GM21381 (cell line): ENCODE measurements around the gene CLTC.
"Not testable (repeated sequence)": the region's sequence is repeated elsewhere in the genome, so short reads cannot be mapped to it uniquely, and the experiment has no call there.

Source experiments
- ATAC-seq: cut with Tn5 transposase; IDR thresholded peaks from one replicate; pipeline ENCODE4 v1.9.1; 2021; ENCODE audit warnings: mild to moderate bottlenecking, moderate library complexity; ENCODE audit not compliant: unreplicated experiment

CLTC gene

DNA sequence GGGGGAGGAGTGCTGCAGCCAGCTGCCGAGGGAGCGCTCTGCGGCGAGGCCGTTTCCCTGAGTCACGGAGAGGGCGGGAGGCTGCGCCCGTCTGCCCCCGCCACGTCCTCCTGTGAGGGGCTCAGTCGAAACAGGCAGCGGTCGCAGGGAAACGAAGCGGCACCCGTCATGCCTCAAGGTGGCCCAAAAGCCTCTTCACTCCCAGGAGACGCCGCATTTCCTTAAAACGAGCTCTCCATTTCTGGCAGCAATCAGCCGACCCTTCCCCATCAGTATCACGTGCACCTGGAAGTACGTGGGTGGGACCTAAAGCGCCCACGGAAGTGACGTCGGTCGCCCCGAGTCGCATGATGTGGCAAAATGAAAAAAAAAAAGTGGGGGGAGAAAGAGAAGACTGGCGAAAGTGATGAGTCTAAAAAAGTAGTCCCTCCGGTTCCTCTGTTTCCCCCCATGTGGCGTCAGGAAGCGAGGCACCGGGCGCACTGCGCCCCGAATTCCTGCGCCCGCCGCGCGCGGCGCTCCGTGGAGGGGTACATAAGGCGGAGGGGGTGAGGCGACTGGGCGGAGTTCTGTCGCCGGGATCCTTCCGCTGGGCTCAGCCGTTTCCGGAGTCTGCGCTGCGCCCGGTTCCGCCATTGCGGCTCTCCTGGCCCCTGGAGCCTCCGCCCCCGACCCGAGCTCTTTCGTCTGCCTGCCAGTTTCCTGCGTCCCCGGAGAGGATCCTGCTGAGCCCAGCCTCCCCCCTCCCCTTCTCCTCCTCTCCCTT, at the start of gene CLTC:
CLTC (plus strand) TSS at position 598 of the 766 bp plus-strand sequence. CDS start 237 bp downstream, outside the sequence.
- ATAC-seq: peak; percentile 78

DNA sequence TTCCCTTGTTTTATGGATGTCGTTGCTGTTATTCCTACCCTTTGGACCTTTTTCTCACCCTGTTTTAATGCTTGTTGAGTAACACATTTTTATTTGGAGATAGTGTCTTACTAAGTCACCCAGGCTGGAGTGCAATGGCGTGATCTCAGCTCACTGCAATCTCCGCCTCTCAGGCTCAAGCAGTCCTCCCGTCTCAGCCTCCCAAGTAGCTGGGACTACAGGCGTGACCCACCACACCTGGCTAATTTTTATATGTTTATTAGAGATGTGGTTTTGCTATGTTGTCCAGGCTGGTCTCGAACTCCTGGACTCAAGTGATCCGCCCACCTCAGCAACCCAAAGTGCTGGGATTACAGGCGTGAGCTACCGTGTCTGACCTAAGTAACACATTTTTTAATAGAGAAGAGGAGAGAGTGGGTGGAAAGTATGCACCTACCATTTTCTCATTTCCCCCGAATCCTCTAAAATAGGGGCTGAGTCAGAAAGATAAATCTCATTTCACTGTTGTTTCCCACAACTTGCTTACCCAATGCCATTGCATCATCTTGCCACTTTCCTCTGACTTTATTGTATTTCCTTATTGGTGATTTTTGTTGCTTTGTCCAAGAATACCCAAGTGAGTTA, 47.3 kb upstream of the CLTC start:
- no peak for ATAC-seq

GRCh38 chr17:59584168-59584567, 35.5 kb upstream of the CLTC start:
- not testable (repeated sequence) for ATAC-seq

DNA sequence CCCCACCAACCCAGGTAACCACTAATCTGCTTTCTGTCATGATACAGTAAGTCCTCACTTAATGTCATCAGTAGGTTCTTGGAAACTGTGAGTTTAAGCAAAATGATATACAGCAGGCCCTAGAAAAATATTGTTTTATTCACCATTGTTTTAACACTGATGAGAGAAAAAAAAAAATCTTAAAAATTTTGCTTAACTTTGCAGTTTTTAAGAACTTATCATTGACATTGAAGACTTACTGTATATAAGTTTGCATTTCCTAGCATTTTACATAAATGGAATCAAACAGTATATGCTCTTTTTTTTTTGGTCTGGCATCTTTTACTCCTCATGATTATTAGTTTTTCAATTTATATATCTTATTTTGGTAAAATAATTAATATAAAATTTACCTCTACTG, 19.5 kb upstream of the CLTC start:
- no peak for ATAC-seq

- no peak for ATAC-seq
These were observed 18.6 kb upstream of the CLTC start for GRCh38 chr17:59601130-59601529.

- no peak for ATAC-seq
These were observed 12.6 kb upstream of the CLTC start for GRCh38 chr17:59607061-59607460.

DNA sequence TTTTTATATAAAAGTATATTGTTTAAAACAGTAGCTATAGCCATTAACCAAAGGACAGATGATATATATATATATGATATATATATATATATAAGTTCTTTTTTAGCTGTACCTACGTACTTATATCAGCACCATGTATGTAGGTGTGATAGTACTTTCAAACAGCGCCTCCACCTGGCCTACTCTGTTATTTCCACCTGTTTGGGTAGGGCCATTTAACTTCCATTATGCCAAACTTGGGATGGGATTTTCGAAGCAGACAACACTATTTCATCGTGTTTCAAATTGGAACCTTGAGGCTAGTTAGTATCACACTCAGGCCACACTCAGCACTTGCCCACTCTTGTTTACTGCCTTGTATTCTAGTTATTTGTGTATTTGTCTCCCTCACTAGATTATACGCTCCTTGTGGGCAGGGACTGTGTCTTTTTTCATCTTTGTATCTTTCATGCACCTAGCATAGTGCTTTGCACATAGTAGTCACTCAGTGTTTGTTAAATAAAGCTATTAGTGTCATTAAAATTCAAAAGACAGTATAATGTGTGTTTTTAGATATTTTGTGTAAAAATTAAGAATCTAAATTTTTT, 11.8 kb upstream of the CLTC start:
- no peak for ATAC-seq

- no peak for ATAC-seq
These were observed 8.2 kb upstream of the CLTC start for GRCh38 chr17:59611503-59611902.

DNA sequence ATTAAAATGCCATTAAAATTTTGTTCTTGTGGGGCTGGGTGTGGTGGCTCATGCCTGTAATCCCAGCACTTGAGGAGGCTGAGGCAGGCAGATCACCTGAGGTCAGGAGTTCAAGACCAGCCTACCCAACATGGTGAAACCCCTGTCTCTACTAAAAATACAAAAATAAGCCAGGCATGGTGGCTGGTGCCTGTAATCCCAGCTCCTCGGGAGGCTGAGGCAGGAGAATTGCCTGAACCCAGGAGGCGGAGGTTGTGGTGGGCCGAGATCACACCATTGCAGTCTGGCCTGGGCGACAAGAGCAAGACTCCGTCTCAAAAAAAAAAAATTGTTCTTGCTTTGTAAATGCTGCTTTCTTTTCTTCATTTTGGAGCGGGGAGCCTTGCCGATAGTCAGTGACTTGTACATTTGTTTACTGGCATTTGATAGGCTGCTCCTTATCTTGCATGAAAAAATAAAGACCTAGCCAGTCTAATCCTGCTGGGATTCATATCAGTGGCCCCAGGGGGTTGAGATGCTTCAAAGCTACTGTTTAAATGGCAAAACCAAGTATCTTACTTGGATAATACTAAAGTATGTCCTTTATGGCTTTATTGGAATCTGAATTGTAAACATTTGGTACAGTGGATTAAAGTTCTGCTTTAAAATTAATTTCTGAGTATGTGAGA, 3.3 kb upstream of the CLTC start:
- no peak for ATAC-seq

DNA sequence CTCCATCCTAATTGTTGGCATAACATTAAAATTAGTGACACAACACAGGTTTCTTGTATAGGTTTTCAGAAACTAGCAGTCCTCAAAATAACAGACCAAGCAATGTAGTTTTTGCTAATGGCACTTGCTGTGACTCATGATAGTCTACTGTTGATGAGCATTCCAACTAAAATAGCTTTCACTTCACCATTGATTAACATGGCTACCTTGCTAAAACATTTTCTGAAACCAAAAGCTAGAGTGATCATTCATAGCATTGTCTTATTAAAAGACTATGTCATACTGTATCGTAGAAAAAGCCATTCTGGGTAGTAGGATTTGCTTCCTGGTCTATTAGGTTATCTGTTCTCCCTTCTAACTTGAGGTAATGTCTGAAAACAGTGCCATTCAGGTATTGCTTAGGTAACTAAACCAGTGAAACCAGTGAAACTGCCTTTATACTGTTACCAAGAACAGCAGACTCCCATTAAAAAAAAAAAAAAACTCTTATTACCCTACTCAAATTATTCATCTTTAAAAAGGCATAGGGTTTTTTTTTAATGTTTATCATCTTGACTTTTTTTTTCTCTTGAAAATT, 2.5 kb upstream of the CLTC start:
- ATAC-seq: no peak

DNA sequence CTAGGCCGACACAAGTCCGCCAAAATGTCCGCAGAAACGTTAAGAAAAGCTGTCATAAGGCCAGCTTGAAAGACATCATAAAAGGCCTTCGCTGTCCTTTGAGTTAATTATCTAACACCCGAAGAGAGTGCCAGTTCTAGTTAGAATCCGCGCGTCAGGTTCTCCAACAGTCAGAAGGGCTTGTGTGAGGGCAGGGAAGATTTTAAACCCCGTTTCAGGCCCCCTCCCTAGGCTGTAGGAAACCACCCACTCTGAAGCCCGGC, 729 bp upstream of the CLTC start:
- no peak for ATAC-seq

GRCh38 chr17:59620064-59620359, 317 bp downstream of the CLTC start:
- no peak for ATAC-seq

- no peak for ATAC-seq
These were observed 994 bp downstream of the CLTC start for GRCh38 chr17:59620518-59621259.

GRCh38 chr17:59621771-59622170, 2.1 kb downstream of the CLTC start:
- no peak for ATAC-seq

DNA sequence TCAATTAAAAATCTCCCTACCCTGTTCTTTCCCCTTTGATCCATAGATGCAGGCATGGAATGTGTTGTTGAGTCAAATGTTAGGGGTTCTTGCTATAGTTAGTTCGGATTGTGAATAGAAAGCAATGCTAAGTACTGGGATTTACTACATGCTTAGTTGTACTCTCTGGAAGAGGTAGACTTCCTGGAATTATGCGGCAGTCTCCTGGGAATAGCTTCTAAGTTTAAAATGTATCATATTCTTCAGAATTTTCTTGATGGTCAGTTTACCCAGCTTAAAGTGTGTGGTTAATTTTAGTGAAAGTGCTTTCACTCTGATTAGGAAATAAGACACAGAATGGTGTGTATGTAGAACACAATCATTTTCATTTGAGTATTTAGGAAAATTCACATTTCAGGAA, 3.5 kb downstream of the CLTC start:
- no peak for ATAC-seq

- no peak for ATAC-seq
These were observed 7.1 kb downstream of the CLTC start for GRCh38 chr17:59626756-59627155.

DNA sequence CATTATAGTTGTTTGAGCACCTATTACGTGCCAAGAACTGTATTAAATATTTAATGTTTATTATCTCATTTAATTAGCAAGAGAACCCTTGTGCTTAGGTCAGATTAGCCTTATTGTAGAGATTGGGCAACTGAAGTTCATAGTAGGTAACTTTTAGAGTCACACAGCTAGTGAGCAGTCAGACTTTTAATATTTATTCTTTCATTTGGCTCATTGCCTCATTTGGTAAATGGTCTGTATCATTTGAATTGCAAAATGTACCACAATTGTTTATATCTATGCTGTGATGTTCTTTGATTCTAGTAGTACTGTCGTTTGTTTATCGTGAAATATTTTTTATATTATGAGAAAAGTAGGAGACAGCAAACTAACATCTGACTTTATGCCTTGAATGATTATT, 7.6 kb downstream of the CLTC start:
- no peak for ATAC-seq

- no peak for ATAC-seq
These were observed 8.1 kb downstream of the CLTC start for GRCh38 chr17:59627770-59628171.

DNA sequence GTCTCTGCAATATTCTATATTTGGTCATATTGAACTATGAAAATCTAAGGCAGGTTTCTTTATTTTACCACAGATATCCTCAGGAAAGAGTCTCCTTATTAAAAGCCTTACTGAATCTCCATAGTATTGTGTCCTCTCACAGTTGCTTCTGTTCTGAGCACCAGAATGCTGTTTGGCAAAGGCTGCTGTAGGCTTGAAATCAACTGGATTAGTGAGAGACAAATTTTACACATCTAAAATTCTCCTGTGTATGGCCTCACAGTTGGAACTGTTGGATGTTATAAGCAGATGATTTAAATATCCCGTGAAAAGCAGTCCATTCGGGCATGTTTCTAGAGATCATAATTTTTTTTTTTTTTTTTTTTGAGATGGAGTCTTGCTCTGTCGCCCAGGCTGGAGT, 9.5 kb downstream of the CLTC start:
- ATAC-seq: no peak

GRCh38 chr17:59631276-59631675, 11.6 kb downstream of the CLTC start:
- ATAC-seq: no peak

DNA sequence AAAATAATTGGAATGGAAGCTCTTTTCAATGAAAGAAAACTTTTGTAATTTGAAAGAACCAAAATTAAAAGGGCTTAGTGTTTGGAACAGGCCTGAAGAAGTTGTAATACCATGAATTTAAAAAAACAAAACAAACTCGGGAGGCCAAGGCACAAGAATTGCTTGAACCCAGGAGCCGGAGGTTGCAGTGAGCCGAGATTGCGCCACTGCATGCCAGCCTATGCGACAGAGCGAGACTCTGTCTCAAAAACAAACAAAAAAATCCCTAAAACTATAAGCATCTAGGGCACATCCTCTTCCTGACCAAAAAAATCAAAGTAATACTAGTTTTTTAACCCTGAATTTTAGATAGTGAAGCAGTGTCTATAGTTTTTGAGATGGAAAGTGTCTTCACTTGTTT, 12.7 kb downstream of the CLTC start:
- ATAC-seq: no peak
